Measurements from ENCODE around the gene ITM2A. TPM values are rescaled to one million over a fixed set of nuclear protein-coding genes. Genes with fewer than 3 reads are reported as not detected.
A peak's percentile ranks its signal among the peaks of the same experiment; 100 is the strongest.

ITM2A gene
- 72.8 TPM for total RNA-seq

- Histone ChIP-seq H3K4me1 (ENCODE audit: insufficient read depth, low read length) (peaks cover 4% of the 10 kb centered on the region), H3K4me3 (ENCODE audit: low read length) (peak within 1 kb of the TSS; percentile 55), H3K9me3 (ENCODE audit: low read depth, low read length) (no peaks in the 10 kb centered on the region), H3K27me3 (ENCODE audit: insufficient read depth, low read length) (no peaks in the 10 kb centered on the region)
Measured at GRCh38 chrX:79366873-79367749, at the start of gene ITM2A. TSS of gene ITM2A (minus strand) at chrX:79367334. CDS start at chrX:79367215, 119 bp downstream.

DNA sequence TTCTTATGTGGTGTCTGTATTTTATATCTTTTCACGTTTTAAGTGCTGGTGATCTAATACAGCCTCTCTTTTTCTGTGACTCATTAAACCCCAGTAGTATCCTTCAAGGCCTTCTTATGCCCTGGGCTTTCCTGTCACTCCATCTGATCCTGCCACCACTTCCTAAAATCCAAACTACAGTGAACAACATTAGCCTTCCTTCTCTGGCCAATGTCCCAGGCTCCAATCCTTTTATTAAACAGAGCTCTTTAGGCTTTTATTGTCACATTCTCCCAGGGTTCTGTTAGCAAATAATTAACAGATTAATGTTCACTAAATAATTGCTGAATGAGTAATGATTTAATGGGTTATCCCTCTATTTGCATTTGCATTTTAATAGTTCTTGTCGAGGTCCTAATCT is 47.9 kb upstream of the ITM2A start:
- H3K4me3 ChIP-seq (ENCODE audit: low read length), result no peak overlapping the region
- H3K27me3 ChIP-seq (ENCODE audit: insufficient read depth, low read length), result no peaks in the 10 kb centered on the region
- no peaks in the 10 kb centered on the region for H3K4me1 ChIP-seq (ENCODE audit: insufficient read depth, low read length)
- no peaks in the 10 kb centered on the region for H3K9me3 ChIP-seq (ENCODE audit: low read depth, low read length)

GRCh38 chrX:79413963-79414362 is 46.8 kb upstream of the ITM2A start:
- Histone ChIP-seq H3K4me1 (ENCODE audit: insufficient read depth, low read length) (no peaks in the 10 kb centered on the region), H3K27me3 (ENCODE audit: insufficient read depth, low read length) (no peaks in the 10 kb centered on the region), H3K4me3 (ENCODE audit: low read length) (no peak overlapping the region), H3K9me3 (ENCODE audit: low read depth, low read length) (no peaks in the 10 kb centered on the region)

- Histone ChIP-seq H3K4me1 (ENCODE audit: insufficient read depth, low read length) (no peaks in the 10 kb centered on the region), H3K27me3 (ENCODE audit: insufficient read depth, low read length) (no peaks in the 10 kb centered on the region), H3K9me3 (ENCODE audit: low read depth, low read length) (no peaks in the 10 kb centered on the region), H3K4me3 (ENCODE audit: low read length) (no peak overlapping the region)
Measured at GRCh38 chrX:79412972-79413371, 45.8 kb upstream of the ITM2A start.

GRCh38 chrX:79412166-79412565 is 45.0 kb upstream of the ITM2A start:
- no peak overlapping the region for H3K4me3 ChIP-seq (ENCODE audit: low read length)
- H3K4me1 ChIP-seq (ENCODE audit: insufficient read depth, low read length), result no peaks in the 10 kb centered on the region
- no peaks in the 10 kb centered on the region for H3K9me3 ChIP-seq (ENCODE audit: low read depth, low read length)
- H3K27me3 ChIP-seq (ENCODE audit: insufficient read depth, low read length), result no peaks in the 10 kb centered on the region

- Histone ChIP-seq H3K4me3 (ENCODE audit: low read length) (no peak overlapping the region), H3K4me1 (ENCODE audit: insufficient read depth, low read length) (no peaks in the 10 kb centered on the region), H3K27me3 (ENCODE audit: insufficient read depth, low read length) (no peaks in the 10 kb centered on the region), H3K9me3 (ENCODE audit: low read depth, low read length) (no peaks in the 10 kb centered on the region)
Measured at GRCh38 chrX:79409657-79410056, 42.5 kb upstream of the ITM2A start.

- no peaks in the 10 kb centered on the region for H3K9me3 ChIP-seq (ENCODE audit: low read depth, low read length)
- H3K27me3 ChIP-seq (ENCODE audit: insufficient read depth, low read length), result no peaks in the 10 kb centered on the region
- H3K4me1 ChIP-seq (ENCODE audit: insufficient read depth, low read length), result no peaks in the 10 kb centered on the region
- no peak overlapping the region for H3K4me3 ChIP-seq (ENCODE audit: low read length)
Measured at GRCh38 chrX:79408623-79409322, 41.6 kb upstream of the ITM2A start.

- Histone ChIP-seq H3K9me3 (ENCODE audit: low read depth, low read length) (no peaks in the 10 kb centered on the region), H3K4me3 (ENCODE audit: low read length) (no peak overlapping the region), H3K27me3 (ENCODE audit: insufficient read depth, low read length) (no peaks in the 10 kb centered on the region), H3K4me1 (ENCODE audit: insufficient read depth, low read length) (no peaks in the 10 kb centered on the region)
Measured at GRCh38 chrX:79400623-79401022, 33.5 kb upstream of the ITM2A start.

- H3K9me3 ChIP-seq (ENCODE audit: low read depth, low read length), result no peaks in the 10 kb centered on the region
- H3K4me1 ChIP-seq (ENCODE audit: insufficient read depth, low read length), result no peaks in the 10 kb centered on the region
- H3K4me3 ChIP-seq (ENCODE audit: low read length), result no peak overlapping the region
Measured at GRCh38 chrX:79375340-79375739, 8.2 kb upstream of the ITM2A start.

GRCh38 chrX:79371640-79372039 is 4.5 kb upstream of the ITM2A start:
- Histone ChIP-seq H3K9me3 (ENCODE audit: low read depth, low read length) (no peaks in the 10 kb centered on the region), H3K27me3 (ENCODE audit: insufficient read depth, low read length) (no peaks in the 10 kb centered on the region), H3K4me1 (ENCODE audit: insufficient read depth, low read length) (peaks cover 4% of the 10 kb centered on the region), H3K4me3 (ENCODE audit: low read length) (no peak overlapping the region)

More at GRCh38 chrX:79375340-79375739, 8.2 kb upstream of the ITM2A start:
- H3K27me3 ChIP-seq (ENCODE audit: insufficient read depth, low read length), result no peaks in the 10 kb centered on the region

DNA sequence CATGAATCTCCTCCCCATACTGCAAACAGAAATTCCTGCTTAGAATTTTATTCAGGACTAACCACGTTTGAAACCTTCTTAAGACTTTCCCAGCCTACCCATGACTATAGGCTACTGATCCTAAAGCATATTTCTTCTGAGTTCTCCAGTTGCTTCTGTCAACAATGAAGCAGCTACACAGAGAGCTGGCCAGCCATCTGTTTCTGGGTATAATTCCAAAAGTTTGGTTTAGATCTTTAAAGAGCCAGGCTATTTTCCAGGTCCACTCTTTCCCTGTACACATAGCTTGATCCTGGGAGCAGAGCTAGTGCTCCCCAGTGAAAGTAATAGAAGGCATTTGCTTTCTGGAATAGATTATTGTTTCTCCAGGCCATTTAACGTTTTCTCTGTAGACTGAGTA is 4.0 kb upstream of the ITM2A start:
- no peak overlapping the region for H3K4me3 ChIP-seq (ENCODE audit: low read length)
- H3K4me1 ChIP-seq (ENCODE audit: insufficient read depth, low read length), result peaks cover 4% of the 10 kb centered on the region
- no peaks in the 10 kb centered on the region for H3K9me3 ChIP-seq (ENCODE audit: low read depth, low read length)
- no peaks in the 10 kb centered on the region for H3K27me3 ChIP-seq (ENCODE audit: insufficient read depth, low read length)

DNA sequence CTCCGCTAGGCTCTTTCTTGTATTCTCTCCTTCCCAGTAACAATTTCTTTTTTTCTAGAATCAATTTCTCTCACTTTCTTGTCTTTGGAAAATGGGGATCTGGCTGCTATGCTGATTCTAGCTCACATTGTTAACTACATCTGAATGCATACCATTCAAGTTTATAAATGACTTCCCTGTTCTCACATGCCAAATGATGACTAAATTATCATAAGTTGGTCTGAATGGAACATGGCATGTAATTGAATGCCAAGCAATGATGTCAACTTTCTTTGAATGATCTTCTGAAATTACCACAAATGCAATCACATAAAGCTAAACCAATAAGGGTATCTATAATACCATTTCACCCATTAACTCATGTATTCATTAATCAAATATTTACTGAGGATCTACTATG is 2.7 kb upstream of the ITM2A start:
- no peaks in the 10 kb centered on the region for H3K27me3 ChIP-seq (ENCODE audit: insufficient read depth, low read length)
- peaks cover 4% of the 10 kb centered on the region for H3K4me1 ChIP-seq (ENCODE audit: insufficient read depth, low read length)
- H3K9me3 ChIP-seq (ENCODE audit: low read depth, low read length), result no peaks in the 10 kb centered on the region
- H3K4me3 ChIP-seq (ENCODE audit: low read length), result no peak overlapping the region

- Histone ChIP-seq H3K4me1 (ENCODE audit: insufficient read depth, low read length) (peaks cover 4% of the 10 kb centered on the region), H3K27me3 (ENCODE audit: insufficient read depth, low read length) (no peaks in the 10 kb centered on the region), H3K9me3 (ENCODE audit: low read depth, low read length) (no peaks in the 10 kb centered on the region), H3K4me3 (ENCODE audit: low read length) (no peak overlapping the region)
Measured at GRCh38 chrX:79368441-79368840, 1.3 kb upstream of the ITM2A start.

DNA sequence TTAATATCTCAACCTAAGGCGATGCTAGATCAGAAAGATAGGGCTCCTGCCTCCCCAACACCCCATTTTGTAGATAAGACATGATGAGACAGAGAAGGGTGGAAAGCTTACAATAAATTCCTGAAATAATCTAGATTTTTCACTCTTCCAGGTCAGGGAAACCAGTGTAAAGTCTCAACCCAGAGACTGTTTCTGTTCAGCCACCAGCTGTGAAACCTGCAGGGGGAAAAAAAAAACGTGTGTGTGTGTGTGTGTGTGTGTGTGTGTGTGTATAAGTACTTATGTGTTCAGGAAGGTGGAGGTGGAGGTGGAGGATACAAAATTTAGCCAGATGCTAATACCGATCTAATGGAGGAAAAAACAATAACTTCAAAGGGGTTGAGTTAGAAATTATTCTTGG is 773 bp upstream of the ITM2A start:
- no peaks in the 10 kb centered on the region for H3K27me3 ChIP-seq (ENCODE audit: insufficient read depth, low read length)
- no peaks in the 10 kb centered on the region for H3K9me3 ChIP-seq (ENCODE audit: low read depth, low read length)
- H3K4me3 ChIP-seq (ENCODE audit: low read length), result no peak overlapping the region
- H3K4me1 ChIP-seq (ENCODE audit: insufficient read depth, low read length), result peaks cover 4% of the 10 kb centered on the region

DNA sequence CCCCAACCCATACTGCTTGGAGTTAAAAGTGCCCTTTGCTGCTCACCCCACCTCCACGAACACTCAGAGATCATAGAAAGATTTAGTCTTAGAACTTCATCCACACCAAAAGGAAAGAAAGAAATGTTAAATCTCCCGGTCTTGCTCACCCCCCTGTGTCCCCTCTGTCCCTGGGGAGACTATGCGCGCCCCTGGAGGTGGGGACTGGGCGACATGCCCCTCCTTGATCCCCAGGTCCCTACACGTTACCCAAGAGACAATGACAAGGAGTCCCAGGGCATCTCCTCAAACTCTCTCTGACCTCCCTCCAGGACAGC is 620 bp downstream of the ITM2A start:
- Histone ChIP-seq H3K4me1 (ENCODE audit: insufficient read depth, low read length) (peaks cover 4% of the 10 kb centered on the region), H3K27me3 (ENCODE audit: insufficient read depth, low read length) (no peaks in the 10 kb centered on the region), H3K9me3 (ENCODE audit: low read depth, low read length) (no peaks in the 10 kb centered on the region), H3K4me3 (ENCODE audit: low read length) (peak overlapping the region; percentile 55)

DNA sequence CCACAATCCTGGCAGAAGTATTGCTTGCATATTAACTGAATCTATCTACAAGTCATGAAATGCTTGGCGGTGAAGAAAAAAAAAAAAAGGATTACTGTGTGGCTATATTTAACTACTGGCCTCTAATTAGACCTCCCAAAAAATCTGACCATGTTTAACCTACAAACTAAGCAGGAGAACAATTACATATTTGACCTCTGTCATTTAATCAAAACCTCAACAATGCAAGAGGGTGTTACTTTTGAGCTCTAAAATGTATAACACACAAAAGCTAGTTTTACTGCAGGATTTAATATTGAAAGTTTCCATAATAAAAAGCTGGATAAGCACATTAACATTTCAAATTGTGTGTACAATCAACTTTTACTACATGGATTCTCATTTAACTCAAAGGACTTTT is 1.5 kb downstream of the ITM2A start:
- no peaks in the 10 kb centered on the region for H3K9me3 ChIP-seq (ENCODE audit: low read depth, low read length)
- H3K4me3 ChIP-seq (ENCODE audit: low read length), result no peak overlapping the region

More for the DNA sequence above, 1.5 kb downstream of the ITM2A start:
- Histone ChIP-seq H3K27me3 (ENCODE audit: insufficient read depth, low read length) (no peaks in the 10 kb centered on the region), H3K4me1 (ENCODE audit: insufficient read depth, low read length) (peaks cover 4% of the 10 kb centered on the region)

Data from mononuclear cell (primary cell).